PFSK-1 (cell line): ENCODE data around the gene ADAM19.

ENCODE experiments used
- FOXP2 ChIP-seq: optimal IDR thresholded peaks from 2 replicates; pipeline ENCODE3; 2011; ENCODE audit warnings: borderline replicate concordance, control low read depth, inconsistent platforms; ENCODE audit not compliant: insufficient read depth; ENCODE audit errors: extremely low read length, extremely low read depth
- POLR2AphosphoS5 ChIP-seq: IDR thresholded peaks from 2 replicates; pipeline ENCODE4 v1.6.1; 2012; ENCODE audit warnings: low read depth, mild to moderate bottlenecking, control low read depth, low read length, moderate library complexity
- REST ChIP-seq, 2 experiments: IDR thresholded peaks; 2 replicates each; pipeline versions ENCODE4 v1.6.1 to v1.8.0; 2011 to 2012; ENCODE audit warnings: low read depth in 2 of 2, low read length in 2 of 2, control low read depth in 1 of 2, inconsistent platforms in 1 of 2, mild to moderate bottlenecking in 1 of 2, moderate library complexity in 1 of 2; ENCODE audit not compliant: insufficient read depth in 1 of 2
- SIN3A ChIP-seq: IDR thresholded peaks from 2 replicates; pipeline ENCODE4 v1.6.1; 2012; ENCODE audit warnings: mild to moderate bottlenecking, low read length, moderate library complexity, borderline replicate concordance; ENCODE audit not compliant: insufficient read depth
- TAF1 ChIP-seq: IDR thresholded peaks from 2 replicates; pipeline ENCODE4 v1.6.1; 2012; ENCODE audit warnings: low read length, control low read depth, borderline replicate concordance; ENCODE audit not compliant: insufficient read depth

The ADAM19 gene

GRCh38 chr5:157520911-157521703 is 54.5 kb downstream of the ADAM19 start:
- peak; percentile 25 for TF ChIP-seq FOXP2
- TF ChIP-seq POLR2AphosphoS5, result no peak

- TF ChIP-seq REST (IDR thresholded peaks at IDR 0.05; ENCODE audit: insufficient read depth in 1 of 2, low read depth in 2 of 2, low read length in 2 of 2) (no peak), TAF1 (no peak), POLR2AphosphoS5 (no peak), SIN3A (no peak), FOXP2 (no peak)
These were observed 55.9 kb downstream of the ADAM19 start for GRCh38 chr5:157519579-157520253.

DNA sequence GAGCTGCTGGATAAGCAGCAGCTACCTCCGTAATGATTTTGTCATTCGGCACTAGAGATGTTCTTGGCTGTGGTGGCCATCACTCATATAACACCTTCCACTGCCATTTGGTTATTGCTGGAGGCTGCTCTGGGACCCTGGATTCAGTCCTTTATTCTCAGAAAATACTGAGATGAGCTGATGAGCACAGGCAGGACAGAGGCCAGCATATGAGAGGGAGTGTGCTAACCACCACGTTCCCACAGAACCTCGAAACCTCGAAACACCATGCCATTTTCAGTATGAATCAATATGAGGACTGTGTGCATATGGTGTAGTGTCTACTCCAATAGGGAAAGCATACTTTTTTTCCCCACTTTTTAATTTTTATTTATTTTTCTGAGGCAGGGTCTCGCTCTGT is 56.6 kb downstream of the ADAM19 start:
- TF ChIP-seq TAF1, result no peak
- TF ChIP-seq SIN3A, result no peak
- no peak for TF ChIP-seq POLR2AphosphoS5

DNA sequence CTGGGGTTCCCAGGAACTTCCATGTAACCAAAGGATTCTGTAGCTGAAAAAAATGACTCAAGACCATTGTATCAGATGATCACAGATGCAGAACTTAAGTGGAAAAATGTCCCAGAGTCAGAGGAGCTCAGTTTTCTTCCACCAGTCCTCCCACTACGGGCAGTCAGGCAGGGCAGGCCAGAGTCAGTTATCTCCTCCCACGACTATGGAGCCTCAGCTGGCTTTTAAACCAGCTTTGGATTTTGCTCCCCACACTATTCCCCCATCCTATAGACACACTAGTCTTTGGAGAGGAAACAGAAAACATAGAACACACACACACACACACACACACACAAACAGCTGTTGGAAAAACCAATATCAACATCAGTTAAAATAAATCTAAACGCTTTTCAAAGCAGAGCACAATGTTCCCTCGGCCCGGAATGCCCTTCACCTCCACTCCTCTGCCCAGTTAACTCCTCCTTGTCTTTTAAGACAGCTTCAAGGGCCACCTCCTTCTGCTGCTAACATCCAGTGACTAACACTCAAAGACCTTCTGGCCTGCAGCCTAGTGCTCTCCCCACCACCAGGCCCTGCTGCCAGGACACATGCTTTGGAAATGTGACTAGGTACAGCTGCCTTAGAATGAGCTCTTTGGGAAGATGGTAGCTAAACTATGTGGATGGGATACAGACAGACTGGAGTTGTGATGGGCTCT is 58.8 kb downstream of the ADAM19 start:
- TF ChIP-seq FOXP2, result no peak
- TF ChIP-seq POLR2AphosphoS5, result no peak
- TF ChIP-seq SIN3A, result no peak
- no peak for TF ChIP-seq TAF1

DNA sequence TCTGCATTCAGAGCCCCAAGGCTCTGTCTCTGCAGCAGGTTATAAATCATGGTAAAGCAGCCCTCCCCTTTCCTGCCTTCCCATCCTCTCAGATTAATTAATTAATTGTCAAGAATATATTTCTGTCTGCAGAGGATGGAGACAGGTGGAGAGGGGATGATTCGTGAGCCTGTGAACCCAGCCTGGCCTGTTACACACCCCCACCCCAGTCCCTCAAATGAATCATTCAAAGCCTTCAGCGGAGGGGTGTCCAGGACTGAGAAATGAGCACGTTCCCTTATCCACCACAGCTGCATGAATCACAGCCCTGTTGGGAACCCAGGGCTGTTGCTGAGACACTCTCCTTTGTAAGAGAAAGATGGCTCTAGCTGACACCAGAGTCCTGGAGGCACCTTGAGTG is 59.6 kb downstream of the ADAM19 start:
- TF ChIP-seq TAF1 (no peak), FOXP2 (peak; percentile 11)

GRCh38 chr5:157514974-157515373 is 60.6 kb downstream of the ADAM19 start:
- TF ChIP-seq SIN3A, result no peak

DNA sequence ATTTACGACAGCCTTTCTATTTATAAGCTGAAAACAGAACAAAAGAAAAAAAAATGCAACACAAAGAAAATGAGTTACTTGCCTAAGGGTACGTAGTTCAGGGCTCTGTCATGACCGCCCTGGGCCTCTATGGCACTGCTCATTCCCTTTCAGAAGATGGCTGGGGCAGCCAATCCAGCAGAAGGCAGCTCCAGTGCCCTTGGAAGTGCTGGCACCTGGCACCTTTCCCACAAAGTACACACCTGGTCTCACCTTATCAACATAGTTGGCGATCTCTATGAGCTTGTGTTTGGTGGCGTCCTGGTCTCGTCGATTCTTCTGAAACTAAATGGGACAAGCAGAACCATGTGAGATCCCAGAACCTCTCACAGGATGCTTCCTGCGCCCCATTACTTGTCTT is 62.4 kb downstream of the ADAM19 start:
- no peak for TF ChIP-seq POLR2AphosphoS5
- TF ChIP-seq FOXP2, result no peak
- no peak for TF ChIP-seq REST (IDR thresholded peaks at IDR 0.05; ENCODE audit: insufficient read depth in 1 of 2, low read depth in 2 of 2, low read length in 2 of 2)
- TF ChIP-seq SIN3A, result no peak
- no peak for TF ChIP-seq TAF1
